Stimulated activated CD8-positive, alpha-beta memory T cell treated with anti-CD3 and anti-CD28 coated beads, Interleukin-4, amount 100 ng/mL, for 24 hours (primary cell): ENCODE measurements around the gene HAPLN3.

Experiments used
- DNase-seq: peaks from one replicate; pipeline ENCODE4 v3.0.0-alpha.2; 2020; ENCODE audit warnings: low read depth

The HAPLN3 gene

DNA sequence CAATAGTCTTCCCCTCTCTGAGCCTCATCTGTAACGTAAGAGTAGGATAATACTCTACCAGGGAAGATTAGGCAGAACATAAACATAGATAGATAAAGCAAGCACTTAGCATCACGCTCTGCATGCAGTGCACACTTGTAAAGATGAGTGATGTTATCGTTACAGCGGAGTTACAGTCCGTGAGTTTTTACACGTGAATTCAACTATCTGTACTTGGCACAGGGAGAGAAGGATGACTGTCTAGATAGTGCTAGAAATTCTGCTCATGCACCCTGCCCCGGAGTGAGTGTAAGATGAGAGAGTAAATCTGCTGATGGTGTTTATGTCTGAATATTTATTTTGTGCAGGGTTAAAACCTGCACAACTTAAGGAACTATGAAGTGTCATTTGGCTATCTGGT lies 35.8 kb downstream of the HAPLN3 start:
- DNase-seq, result no peak

DNA sequence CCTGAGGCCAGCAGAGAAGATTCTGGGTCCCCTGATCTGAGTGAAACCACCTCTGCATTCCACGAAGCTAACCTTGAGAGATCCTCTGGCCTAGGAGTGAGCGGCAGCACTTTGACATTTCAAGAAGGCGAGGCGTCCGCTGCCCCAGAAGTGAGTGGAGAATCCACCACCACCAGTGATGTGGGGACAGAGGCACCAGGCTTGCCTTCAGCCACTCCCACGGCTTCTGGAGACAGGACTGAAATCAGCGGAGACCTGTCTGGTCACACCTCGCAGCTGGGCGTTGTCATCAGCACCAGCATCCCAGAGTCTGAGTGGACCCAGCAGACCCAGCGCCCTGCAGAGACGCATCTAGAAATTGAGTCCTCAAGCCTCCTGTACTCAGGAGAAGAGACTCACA lies 36.4 kb downstream of the HAPLN3 start:
- DNase-seq, result no peak

DNA sequence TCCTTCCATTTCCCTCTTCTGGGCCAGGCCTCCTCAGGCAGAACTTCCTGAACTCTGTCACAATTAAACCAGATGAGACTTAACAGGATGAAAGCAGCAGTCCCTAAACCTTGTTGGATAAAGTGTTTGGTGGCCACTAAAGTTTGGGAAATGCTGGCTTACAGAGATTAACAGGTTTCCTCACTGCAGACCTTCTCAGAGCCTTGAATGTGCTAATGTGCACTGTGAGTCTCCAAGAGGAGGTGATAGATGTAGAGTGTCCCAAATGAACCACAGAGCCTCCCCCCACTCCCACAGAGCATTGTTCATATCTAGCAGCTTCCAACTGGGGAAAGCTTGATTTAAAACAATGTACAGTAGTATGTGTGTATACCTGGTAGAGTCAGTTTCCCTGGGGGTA lies 42.9 kb downstream of the HAPLN3 start:
- no peak for DNase-seq

DNA sequence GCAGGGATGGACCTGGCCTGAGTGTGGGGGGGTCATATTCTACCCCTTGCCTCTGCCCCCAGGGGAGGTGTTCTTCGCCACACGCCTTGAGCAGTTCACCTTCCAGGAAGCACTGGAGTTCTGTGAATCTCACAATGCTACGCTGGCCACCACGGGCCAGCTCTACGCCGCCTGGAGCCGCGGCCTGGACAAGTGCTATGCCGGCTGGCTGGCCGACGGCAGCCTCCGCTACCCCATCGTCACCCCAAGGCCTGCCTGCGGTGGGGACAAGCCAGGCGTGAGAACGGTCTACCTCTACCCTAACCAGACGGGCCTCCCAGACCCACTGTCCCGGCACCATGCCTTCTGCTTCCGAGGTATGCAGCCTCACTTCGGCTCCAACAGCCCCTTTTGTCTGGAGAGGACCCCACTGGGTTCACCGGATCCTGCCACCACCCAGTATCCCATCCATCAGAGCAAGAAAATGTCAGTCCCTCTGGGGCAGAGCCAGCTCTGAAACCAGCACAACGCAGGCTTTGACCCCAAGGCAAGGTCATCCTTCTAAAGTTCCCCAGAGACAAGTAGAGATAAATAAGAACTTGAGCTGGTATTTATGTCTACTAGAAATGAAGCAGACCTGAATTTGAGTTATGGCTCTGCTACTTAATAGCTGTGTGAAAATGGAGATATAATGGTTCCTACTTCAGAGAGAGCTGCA lies 45.8 kb downstream of the HAPLN3 start:
- DNase-seq, result no peak

DNA sequence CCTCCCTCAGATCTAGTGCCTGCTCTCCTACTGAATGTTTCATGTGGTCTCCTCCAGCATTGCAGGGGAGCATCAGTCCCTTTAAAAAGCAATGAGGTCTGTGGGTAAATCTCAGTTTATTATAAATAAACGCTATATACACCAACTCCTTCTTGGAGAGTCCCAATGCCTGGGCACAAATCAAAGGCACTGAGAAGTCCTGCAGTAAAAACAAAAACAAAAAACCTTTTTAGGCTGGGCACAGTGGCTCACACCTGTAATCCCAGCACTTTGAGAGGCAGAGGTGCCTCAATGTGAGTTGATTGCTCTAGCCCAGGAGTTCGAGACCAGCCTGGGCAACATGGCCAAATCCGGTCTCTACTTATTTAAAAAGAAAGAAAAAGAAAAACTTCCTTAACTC lies 47.1 kb downstream of the HAPLN3 start:
- DNase-seq, result no peak

DNA sequence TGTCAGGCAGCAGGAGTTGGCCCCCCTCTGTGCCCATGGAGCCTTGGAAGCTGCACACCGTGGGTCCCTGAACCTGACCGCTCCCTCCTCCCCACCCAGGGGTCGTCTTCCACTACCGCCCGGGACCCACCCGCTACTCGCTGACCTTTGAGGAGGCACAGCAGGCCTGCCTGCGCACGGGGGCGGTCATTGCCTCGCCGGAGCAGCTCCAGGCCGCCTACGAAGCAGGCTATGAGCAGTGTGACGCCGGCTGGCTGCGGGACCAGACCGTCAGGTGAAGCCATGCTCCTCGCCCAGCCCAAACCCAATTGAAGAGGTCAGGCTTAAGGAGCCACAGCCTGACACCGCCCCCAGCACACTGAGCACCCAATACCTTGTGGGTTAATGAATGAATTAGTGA lies 48.2 kb downstream of the HAPLN3 start:
- DNase-seq, result no peak

DNA sequence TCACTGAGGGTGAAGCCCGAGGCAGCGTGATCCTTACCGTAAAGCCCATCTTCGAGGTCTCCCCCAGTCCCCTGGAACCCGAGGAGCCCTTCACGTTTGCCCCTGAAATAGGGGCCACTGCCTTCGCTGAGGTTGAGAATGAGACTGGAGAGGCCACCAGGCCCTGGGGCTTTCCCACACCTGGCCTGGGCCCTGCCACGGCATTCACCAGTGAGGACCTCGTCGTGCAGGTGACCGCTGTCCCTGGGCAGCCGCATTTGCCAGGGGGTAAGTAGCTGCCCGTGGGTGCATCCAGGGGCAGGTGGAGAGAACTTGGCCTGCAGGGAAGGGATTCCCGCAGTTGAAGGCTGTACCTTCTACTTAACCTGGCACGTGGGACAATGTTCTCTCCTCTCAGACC lies 49.7 kb downstream of the HAPLN3 start:
- DNase-seq, result no peak

DNA sequence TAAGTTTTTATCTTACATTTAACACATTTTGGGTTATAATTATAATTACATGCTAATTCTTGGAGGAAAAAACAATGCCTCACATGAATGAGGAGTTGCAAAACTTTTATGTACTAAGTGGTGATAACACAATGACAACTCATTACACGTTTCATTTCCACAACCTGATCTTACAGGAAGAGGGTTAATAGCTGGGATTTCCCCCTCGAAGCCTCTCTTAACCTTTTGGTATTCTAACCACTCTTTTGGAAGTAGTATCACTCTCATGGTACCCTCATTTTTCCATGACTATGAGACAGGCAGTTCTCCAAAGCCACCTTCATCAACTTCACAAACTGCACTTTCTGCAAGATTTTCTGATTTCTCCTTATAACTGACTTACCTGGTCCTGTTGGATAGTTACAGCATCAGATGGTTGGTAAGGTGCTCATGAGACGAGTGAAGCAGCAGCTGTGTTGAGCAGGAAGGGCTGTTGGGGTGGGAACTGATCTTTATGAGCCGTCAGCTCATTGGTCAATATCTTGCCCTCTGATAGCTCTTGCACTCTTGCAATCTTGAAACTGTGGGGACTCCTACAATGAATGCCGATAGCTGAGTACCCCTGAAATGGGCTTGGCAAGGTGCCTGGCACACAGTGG lies 50.5 kb downstream of the HAPLN3 start:
- no peak for DNase-seq

DNA sequence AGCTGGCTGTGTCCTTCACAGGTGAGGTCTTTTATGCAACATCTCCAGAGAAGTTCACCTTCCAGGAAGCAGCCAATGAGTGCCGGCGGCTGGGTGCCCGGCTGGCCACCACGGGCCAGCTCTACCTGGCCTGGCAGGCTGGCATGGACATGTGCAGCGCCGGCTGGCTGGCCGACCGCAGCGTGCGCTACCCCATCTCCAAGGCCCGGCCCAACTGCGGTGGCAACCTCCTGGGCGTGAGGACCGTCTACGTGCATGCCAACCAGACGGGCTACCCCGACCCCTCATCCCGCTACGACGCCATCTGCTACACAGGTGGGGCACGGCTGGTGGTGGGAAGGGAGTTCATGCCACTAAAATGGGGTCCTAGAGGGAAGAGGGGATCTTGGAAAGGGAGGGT lies 52.0 kb downstream of the HAPLN3 start:
- DNase-seq, result no peak

DNA sequence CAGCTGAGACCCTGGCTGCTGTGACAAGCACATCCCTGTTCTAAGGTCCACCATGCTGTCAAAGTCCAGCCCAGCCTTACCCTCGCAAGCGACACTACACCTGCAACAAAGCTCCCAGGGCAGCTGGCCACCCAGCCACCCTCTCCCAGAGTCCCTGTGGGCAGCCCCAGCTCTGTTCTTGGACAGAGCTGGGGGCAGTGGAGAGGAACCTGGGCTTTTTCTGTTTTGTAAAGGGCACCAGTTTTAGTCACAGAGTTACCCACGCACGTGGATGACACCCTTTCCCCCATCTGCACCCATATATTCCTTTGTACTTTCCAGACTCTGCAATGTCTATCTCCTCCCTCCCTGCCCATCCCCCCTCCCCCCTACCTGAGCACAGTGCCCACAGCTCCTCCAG lies 53.2 kb downstream of the HAPLN3 start:
- DNase-seq, result no peak

DNA sequence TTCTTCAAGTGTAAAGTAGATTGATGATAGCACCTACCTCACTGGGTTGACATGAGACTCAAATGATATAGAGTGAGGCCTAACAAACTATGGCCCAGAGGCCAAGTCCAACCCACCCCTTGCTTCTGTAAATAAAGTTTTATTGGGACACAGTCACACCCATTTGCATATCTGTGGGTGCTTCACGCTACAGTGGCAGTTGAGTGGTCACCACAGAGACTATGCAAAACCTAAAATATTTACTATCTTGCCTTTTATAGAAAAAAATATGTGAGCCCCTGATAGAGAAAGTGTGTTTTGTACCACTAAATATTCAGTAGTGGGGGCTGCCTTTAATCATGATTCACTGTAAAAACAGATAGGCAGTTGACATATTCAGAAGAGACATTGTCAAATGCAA lies 54.1 kb downstream of the HAPLN3 start:
- DNase-seq, result no peak

DNA sequence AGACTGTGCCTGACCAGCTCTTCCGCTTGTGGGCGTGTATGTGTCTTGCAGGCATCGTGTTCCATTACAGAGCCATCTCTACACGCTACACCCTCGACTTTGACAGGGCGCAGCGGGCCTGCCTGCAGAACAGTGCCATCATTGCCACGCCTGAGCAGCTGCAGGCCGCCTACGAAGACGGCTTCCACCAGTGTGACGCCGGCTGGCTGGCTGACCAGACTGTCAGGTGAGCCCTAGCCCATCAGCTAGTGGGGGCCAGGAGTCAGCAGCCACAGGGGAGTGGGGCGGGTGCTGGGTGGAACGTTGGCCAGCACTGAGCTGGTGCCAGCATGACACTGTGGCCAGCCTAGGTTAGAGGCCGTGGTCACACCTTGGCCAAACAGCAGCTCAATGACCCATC lies 55.4 kb downstream of the HAPLN3 start:
- DNase-seq, result no peak

DNA sequence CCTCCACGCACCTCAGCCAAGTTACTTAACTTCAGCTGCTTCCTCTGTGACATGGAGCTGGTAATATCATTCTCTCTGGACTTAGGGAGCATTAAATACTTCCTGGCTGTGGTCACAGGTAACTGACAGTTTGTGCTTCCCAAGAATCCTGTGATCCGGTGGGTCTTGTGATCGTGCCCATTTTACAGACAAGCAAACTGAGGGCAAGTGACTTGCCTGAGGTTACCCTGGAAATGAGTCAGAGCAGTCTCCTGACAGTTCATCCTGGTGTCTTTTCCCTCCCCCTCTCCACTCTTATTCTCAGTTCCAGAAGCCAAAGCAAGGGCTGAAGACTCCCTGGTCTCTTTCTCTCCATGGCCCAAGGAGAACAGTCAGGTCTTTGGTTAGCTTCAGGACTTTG lies 56.2 kb downstream of the HAPLN3 start:
- no peak for DNase-seq

DNA sequence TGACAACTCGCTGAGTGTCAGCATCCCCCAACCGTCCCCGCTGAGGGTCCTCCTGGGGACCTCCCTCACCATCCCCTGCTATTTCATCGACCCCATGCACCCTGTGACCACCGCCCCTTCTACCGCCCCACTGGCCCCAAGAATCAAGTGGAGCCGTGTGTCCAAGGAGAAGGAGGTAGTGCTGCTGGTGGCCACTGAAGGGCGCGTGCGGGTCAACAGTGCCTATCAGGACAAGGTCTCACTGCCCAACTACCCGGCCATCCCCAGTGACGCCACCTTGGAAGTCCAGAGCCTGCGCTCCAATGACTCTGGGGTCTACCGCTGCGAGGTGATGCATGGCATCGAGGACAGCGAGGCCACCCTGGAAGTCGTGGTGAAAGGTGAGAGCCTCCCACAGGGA lies 56.7 kb downstream of the HAPLN3 start:
- no peak for DNase-seq

DNA sequence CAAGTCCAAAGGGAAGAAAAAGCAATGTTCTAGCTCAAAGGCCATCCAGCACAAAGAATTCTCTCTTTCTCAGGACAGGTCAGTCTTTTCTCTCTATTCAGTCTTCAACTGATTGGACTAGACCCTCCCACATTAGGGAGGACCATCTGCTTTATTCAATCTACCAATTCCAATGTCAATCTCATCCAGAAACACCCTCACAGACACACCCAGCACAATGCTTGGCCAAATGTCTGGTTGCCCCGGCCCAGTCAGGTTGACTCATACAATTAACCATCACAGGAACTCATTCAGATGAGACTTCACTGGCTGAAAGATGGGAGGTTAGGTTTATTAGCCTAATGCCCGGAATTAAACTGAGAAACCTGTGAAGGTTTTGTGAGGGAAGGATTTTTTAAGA lies 59.7 kb downstream of the HAPLN3 start:
- no peak for DNase-seq

DNA sequence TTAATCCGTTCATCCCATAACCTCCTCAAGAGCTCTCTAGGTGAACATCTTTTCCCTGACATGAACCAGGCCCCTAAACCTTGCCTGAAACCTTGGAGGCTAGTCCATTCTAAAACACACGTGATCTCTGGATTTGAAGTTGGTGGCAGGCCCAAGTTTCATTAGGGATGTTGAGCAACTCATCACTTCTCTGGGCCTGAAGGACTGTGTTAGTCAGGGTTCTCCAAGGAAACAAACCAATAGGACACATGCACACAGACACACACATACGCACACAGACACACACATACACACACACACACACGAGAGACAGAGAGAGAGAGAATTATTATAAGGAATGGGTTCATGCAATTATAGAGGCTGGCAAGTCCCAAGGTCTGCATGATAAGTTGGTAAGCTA lies 60.2 kb downstream of the HAPLN3 start:
- no peak for DNase-seq

DNA sequence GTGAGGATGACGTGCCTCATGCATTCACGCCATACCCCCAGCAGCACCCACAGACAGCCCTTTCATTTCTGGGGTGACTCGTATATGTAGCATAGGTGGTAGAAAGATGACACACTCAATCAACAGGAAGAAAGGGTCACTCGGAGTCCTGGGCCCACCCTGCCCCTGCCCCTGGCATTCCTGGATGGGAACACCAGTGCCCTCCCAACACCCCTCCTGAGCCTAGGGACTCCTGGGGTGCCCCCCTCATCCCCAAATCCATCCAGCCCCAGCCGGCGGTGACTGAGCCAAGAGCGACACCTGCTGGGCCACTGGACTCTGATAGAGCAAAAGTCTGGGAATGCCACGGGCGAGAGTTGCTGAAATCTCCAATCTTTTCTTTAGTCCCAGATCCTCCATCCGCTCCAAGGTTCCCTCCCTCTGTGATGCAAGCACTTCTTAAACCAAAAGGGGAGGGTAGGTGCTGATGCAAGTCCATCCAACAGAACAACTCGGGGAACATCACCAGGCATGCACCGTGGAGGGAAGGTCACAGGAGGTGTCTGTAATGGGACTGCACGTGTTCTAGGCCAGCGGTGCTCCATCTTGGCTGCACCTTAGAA lies 61.0 kb downstream of the HAPLN3 start:
- DNase-seq, result no peak

DNA sequence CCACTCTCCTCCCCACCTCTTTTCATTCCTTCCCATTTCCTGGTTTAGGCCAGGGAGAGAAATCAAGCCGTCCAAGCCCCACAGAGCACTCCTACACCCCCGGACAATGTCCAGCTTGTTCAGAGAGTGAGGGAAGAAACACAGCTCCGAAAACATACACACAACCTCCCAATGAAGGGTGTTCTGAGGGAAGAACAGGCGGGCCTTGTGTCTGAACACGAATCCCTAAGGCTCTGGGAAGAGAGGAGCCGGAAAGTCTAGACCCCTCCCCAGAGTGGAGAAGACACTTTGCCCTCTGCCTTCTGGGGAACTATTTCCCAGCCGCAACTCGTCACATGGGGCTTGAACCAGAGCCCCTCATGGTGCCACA lies 61.6 kb downstream of the HAPLN3 start:
- no peak for DNase-seq

DNA sequence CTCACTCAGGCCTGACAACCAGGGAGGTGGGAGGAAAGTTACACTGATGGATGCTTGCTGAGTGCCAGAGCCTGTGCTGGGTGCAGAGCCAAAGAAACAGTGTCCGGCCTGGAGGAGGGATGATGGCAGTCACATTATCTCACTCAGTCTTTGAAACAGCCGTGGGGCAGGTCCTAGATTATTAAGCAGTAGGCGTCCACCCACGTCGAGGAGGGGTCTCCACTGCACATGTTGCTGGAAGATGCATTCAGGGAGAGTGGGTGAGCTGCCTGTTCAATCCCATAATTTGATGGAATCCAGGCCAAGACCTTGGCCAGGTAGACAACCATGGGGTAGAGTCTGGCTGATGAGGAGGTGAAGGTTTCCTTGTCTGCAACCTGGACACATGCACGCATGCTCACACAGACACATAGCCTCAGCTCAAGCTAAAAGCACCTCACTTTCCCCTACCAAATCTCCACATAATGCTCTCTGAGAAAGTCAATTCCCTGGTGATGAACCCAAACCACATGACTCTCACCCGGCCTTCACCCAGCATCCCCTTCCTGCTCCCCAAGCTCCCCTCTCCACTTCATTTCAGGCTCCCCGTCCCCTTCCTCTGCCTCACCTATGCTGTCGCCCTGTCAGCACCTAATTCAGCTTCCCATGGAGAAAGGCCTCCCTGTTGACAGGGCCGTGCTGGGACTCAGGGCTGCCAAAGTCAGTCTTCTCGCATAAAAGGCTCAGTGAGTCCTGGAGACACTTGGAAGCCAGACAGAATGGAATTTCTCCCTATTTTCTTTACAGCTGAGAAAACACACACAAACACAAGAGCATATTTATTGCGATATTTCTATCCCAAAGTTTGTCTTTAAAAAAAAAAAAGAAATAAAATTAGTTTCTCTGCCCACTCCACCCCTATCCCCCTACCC lies 62.3 kb downstream of the HAPLN3 start:
- no peak for DNase-seq

DNA sequence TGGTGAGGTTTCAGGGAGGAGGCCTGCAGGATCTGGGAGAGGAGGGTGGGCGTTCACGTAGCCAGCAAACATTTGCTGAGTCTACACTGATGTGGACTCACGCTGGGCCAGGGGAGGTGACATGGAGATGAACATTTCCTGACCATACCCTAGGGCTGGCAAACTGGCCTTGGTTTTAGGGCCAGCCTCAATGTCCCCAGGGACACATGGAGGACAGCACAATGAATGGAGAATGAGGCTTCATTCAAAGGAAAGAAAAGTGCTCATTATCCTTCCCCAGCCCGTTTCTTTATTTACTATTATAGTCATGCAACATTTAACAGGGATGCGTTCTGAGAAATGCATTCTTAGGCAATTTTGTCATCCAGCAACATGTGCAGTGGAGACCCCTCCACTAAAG lies 65.3 kb downstream of the HAPLN3 start:
- DNase-seq, result no peak

DNA sequence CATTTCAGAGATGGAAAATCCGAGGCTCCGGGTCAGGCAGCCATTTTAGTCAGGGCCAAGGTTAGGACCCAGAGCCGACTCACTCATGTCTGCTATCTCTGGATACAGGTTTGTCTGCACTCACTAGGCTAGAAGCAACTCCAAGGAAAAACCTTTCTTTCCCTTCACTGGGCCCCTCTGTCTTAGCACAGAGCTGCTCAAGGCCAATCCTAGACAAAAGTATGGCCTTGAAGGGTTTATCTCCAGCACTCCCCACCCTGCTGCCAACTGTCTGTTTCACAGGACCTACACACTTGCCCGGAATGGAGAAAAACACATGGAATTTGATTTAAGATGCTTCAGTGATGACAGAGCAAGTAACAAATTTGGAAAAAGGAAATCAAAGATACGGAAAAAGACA lies 66.6 kb downstream of the HAPLN3 start:
- DNase-seq, result no peak
